HepG2 (cell line): ENCODE results near the gene DRD5. TPM values are rescaled to one million over a fixed set of nuclear protein-coding genes. Genes with fewer than 3 reads are reported as not detected.

ENCODE experiments used
- ATAC-seq: fragments of 200-7000 bp; cut with Tn5 transposase; 3 replicates; pipeline ENCODE4 v1.9.1; 2020; ENCODE audit warnings: mild to moderate bottlenecking, moderate library complexity
- BruUV-seq: library from RNA; stranded (reverse); fragments of 400-500 nt; replicated peaks from 2 replicates; lab custom pipeline; 2021; lab: Mats Ljungman, UMichigan
- CTCF ChIA-PET: fragments of 300-600 bp; formaldehyde crosslinking; extraction: SDS; loops from one replicate; lab custom pipeline; 2021; ENCODE audit warnings: low total read pairs, inconsistent platforms, low intra/inter-chr PET ratio; lab: Yijun Ruan, JAX
- POLR2A ChIA-PET: fragments of 350-600 bp; sonication (Branson Sonifier 250); formaldehyde crosslinking; loops from one replicate; lab custom pipeline; 2020; ENCODE audit warnings: antibody characterized with exemption, inconsistent platforms; lab: Yijun Ruan, JAX
- DNase-seq: peaks from one replicate; pipeline ENCODE4 v3.0.0-alpha.2; 2015; ENCODE audit warnings: low spot score
- FAIRE-seq: peaks from 3 replicates; lab custom pipeline; 2011; peaks lifted over from hg19 to GRCh38; lab: Jason Lieb, UNC
- H2AFZ ChIP-seq: one replicate; pipeline ENCODE4 v1.6.1; 2011; ENCODE audit warnings: low read length, inconsistent platforms
- H3K27ac ChIP-seq: fragments of 300-600 bp; 3 replicates; pipeline ENCODE4 v1.8.0; 2011; ENCODE audit warnings: mixed run types, mild to moderate bottlenecking, mixed read lengths, low read length, inconsistent platforms; ENCODE audit not compliant: insufficient read depth; ENCODE audit errors: extremely low read length
- H3K27me3 ChIP-seq, 2 experiments: fragments of 200-600 bp in 1 of 2; 2 replicates in 1 of 2; 3 replicates in 1 of 2; pipeline versions ENCODE4 v1.6.0 to v1.8.0; 2011; ENCODE audit warnings: low read length in 2 of 2, mild to moderate bottlenecking in 2 of 2, moderate library complexity in 2 of 2, inconsistent platforms in 1 of 2; ENCODE audit not compliant: insufficient read depth in 2 of 2, control insufficient read depth in 1 of 2
- H3K36me3 ChIP-seq, 2 experiments: fragments of 200-600 bp in 1 of 2; replicated peaks in 1 of 2; 2 replicates in 1 of 2; 3 replicates in 1 of 2; pipeline versions ENCODE4 v1.5.1 to v1.8.0; 2011; ENCODE audit warnings: low read length in 2 of 2, inconsistent platforms in 1 of 2; ENCODE audit not compliant: insufficient read depth in 2 of 2, control insufficient read depth in 1 of 2
- H3K4me1 ChIP-seq: 2 replicates; pipeline ENCODE4 v1.5.1; 2012; ENCODE audit warnings: low read length, inconsistent platforms; ENCODE audit not compliant: insufficient read depth
- H3K4me2 ChIP-seq: 2 replicates; pipeline ENCODE4 v1.6.0; 2011; ENCODE audit warnings: low read depth, low read length, inconsistent platforms
- H3K4me3 ChIP-seq, 3 experiments: fragments of 200-600 bp in 1 of 3; sonication (generic), shearing (Covaris generic) in 1 of 3; replicated peaks in 1 of 3; 2 replicates each; pipeline ENCODE4 v1.5.1; 2011 to 2016; ENCODE audit warnings: low read length in 3 of 3, inconsistent platforms in 2 of 3, low read depth in 2 of 3, mild to moderate bottlenecking in 2 of 3, control low read depth in 1 of 3, mixed read lengths in 1 of 3; ENCODE audit not compliant: insufficient read depth in 1 of 3
- H3K79me2 ChIP-seq: one replicate; pipeline ENCODE4 v1.6.1; 2011; ENCODE audit warnings: low read length, inconsistent platforms; ENCODE audit not compliant: insufficient read depth
- H3K9ac ChIP-seq: 2 replicates; pipeline ENCODE4 v1.6.0; 2011; ENCODE audit warnings: mild to moderate bottlenecking, low read depth, low read length, inconsistent platforms; ENCODE audit not compliant: insufficient read depth
- H3K9me3 ChIP-seq: 2 replicates; pipeline ENCODE4 v1.5.1; 2012; ENCODE audit warnings: mild to moderate bottlenecking, low read length
- H4K20me1 ChIP-seq: 2 replicates; pipeline ENCODE4 v1.6.0; 2011; ENCODE audit warnings: inconsistent platforms, mild to moderate bottlenecking, low read length, moderate library complexity; ENCODE audit not compliant: insufficient read depth
- KAT8 ChIP-seq: IDR thresholded peaks from 2 replicates; pipeline ENCODE4 v1.6.1; 2016; ENCODE audit warnings: missing genetic modification reagents, missing compliant biosample characterization
- KLF13 ChIP-seq: sonication (generic); formaldehyde crosslinking; IDR thresholded peaks from 2 replicates; pipeline ENCODE4 v1.4.0; 2020; ENCODE audit warnings: mild to moderate bottlenecking, missing genetic modification reagents
- KLF16 ChIP-seq, 2 experiments: sonication (generic) in 1 of 2; formaldehyde crosslinking in 1 of 2; IDR thresholded peaks; 2 replicates each; pipeline versions ENCODE4 v1.6.1 to v1.8.0; 2016 to 2023; ENCODE audit warnings: missing genetic modification reagents in 2 of 2, missing compliant biosample characterization in 1 of 2
- LBX2 ChIP-seq: sonication (generic); formaldehyde crosslinking; IDR thresholded peaks from 2 replicates; pipeline ENCODE4 v1.5.0; 2020; ENCODE audit warnings: missing genetic modification reagents, mild to moderate bottlenecking, borderline replicate concordance
- MIXL1 ChIP-seq: IDR thresholded peaks from 2 replicates; pipeline ENCODE4 v1.6.1; 2016
- RFXANK ChIP-seq: IDR thresholded peaks from 2 replicates; pipeline ENCODE4 v1.6.1; 2016
- SP5 ChIP-seq: IDR thresholded peaks from 2 replicates; pipeline ENCODE4 v1.6.1; 2016; ENCODE audit warnings: low read depth, borderline replicate concordance
- XBP1 ChIP-seq: sonication (generic); formaldehyde crosslinking; IDR thresholded peaks from 2 replicates; pipeline ENCODE4 v1.5.0; 2020; ENCODE audit warnings: missing genetic modification reagents
- ZBTB44 ChIP-seq: sonication (generic); formaldehyde crosslinking; IDR thresholded peaks from 2 replicates; pipeline ENCODE4 v1.4.0; 2020; ENCODE audit warnings: missing genetic modification reagents
- ZNF251 ChIP-seq: sonication (generic); formaldehyde crosslinking; IDR thresholded peaks from 2 replicates; pipeline ENCODE4 v1.9.0; 2021; ENCODE audit warnings: mild to moderate bottlenecking, missing genetic modification reagents
- ZNF292 ChIP-seq: sonication (generic); formaldehyde crosslinking; IDR thresholded peaks from 2 replicates; pipeline ENCODE4 v1.8.1; 2022; ENCODE audit warnings: mild to moderate bottlenecking, low read depth, missing genetic modification reagents, borderline replicate concordance
- ZNF382 ChIP-seq: sonication (generic); formaldehyde crosslinking; IDR thresholded peaks from 2 replicates; pipeline ENCODE4 v1.5.0; 2020; ENCODE audit warnings: missing genetic modification reagents, mild to moderate bottlenecking, borderline replicate concordance
- ZNF510 ChIP-seq: sonication (generic); formaldehyde crosslinking; IDR thresholded peaks from 2 replicates; pipeline ENCODE4 v1.4.0; 2020; ENCODE audit warnings: low read depth, mild to moderate bottlenecking, missing genetic modification reagents
- ZNF652 ChIP-seq: IDR thresholded peaks from 2 replicates; pipeline ENCODE4 v1.6.1; 2016; ENCODE audit warnings: low read depth, borderline replicate concordance
- WGBS: methylation state at CpG from one replicate; pipeline ENCODE4 v1.1.6; 2017; ENCODE audit warnings: low lambda C conversion rate; 5-methylcytosine and 5-hydroxymethylcytosine counted together
- in situ Hi-C: cut with HindIII; loops from 2 replicates; pipeline ENCODE4 v1.10.0; 2017; ENCODE audit warnings: low pct_unique_long_range_greater_than_20kb; ENCODE audit not compliant: extremely low pct_ligation_motif_present
- intact Hi-C: fragments of 100-400 bp; cut with micrococcal nuclease; formaldehyde crosslinking; loops from one replicate; pipeline ENCODE4 v1.10.0; 2022; ENCODE audit not compliant: unreplicated experiment
- polyA plus RNA-seq, 8 experiments: library from polyadenylated mRNA; depleted of rRNA in 3 of 8; stranded (reverse) in 7 of 8; unstranded in 1 of 8; fragments of >200 nt; fragmentation: Illumina TruSeq in 4 of 8; extraction: Trizol in 4 of 8; gene quantifications; 2 replicates each; pipeline versions ENCODE4 v1.2.1 to v1.2.3, GENCODE V29; 2011 to 2016; ENCODE audit warnings: low read depth in 4 of 8, missing spikeins in 1 of 8, mixed read lengths in 1 of 8; ENCODE audit not compliant: insufficient read depth in 1 of 8
- total RNA-seq, 5 experiments: library from RNA; depleted of rRNA; stranded (reverse); fragments of >200 nt; fragmentation: Illumina TruSeq; extraction: Trizol; gene quantifications; 2 replicates each; pipeline ENCODE4 v1.2.3, GENCODE V29; 2016; ENCODE audit warnings: low read depth in 1 of 5
- TF ChIP-seq, protein P1 (sequence below): IDR thresholded peaks from 2 replicates; pipeline ENCODE4 v1.6.1; 2016; ENCODE audit warnings: missing compliant biosample characterization, missing genetic modification reagents, borderline replicate concordance
- TF ChIP-seq, protein P2 (sequence below): IDR thresholded peaks from 2 replicates; pipeline ENCODE4 v1.6.1; 2016; ENCODE audit warnings: mild to moderate bottlenecking, missing biosample characterization, missing genetic modification reagents
- TF ChIP-seq, protein P3 (sequence below): sonication (generic); formaldehyde crosslinking; IDR thresholded peaks from 2 replicates; pipeline ENCODE4 v1.8.1; 2023; ENCODE audit warnings: mild to moderate bottlenecking, inconsistent platforms, moderate library complexity, missing genetic modification reagents, borderline replicate concordance

DRD5 gene
- total and polyA plus RNA-seq, 2 of the 13 experiments (the other 11 are each of a cell fraction or from before 2014, with no cell fraction given) = not detected

- TF ChIP-seq, protein P1, sequence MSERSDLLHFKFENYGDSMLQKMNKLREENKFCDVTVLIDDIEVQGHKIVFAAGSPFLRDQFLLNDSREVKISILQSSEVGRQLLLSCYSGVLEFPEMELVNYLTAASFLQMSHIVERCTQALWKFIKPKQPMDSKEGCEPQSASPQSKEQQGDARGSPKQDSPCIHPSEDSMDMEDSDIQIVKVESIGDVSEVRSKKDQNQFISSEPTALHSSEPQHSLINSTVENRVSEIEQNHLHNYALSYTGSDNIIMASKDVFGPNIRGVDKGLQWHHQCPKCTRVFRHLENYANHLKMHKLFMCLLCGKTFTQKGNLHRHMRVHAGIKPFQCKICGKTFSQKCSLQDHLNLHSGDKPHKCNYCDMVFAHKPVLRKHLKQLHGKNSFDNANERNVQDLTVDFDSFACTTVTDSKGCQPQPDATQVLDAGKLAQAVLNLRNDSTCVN (CRISPR knock-in tag) = no peak
- TF ChIP-seq ZNF652 (CRISPR knock-in tag) = no peak
- TF ChIP-seq, protein P2, sequence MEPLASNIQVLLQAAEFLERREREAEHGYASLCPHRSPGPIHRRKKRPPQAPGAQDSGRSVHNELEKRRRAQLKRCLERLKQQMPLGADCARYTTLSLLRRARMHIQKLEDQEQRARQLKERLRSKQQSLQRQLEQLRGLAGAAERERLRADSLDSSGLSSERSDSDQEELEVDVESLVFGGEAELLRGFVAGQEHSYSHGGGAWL (CRISPR knock-in tag) = no peak
- TF ChIP-seq ZNF510 (CRISPR knock-in tag) = no peak
- no peak for TF ChIP-seq ZBTB44 (CRISPR knock-in tag)
- TF ChIP-seq SP5 (CRISPR knock-in tag) = no peak
- no peak for TF ChIP-seq ZNF251
- TF ChIP-seq ZNF292 (CRISPR knock-in tag) = no peak
- TF ChIP-seq MIXL1 (CRISPR knock-in tag) = no peak
- TF ChIP-seq, all 625 proteins: peak for 0
These were observed 19.4 kb downstream of the DRD5 start (continued) for GRCh38 chr4:9800848-9801247.

DNA sequence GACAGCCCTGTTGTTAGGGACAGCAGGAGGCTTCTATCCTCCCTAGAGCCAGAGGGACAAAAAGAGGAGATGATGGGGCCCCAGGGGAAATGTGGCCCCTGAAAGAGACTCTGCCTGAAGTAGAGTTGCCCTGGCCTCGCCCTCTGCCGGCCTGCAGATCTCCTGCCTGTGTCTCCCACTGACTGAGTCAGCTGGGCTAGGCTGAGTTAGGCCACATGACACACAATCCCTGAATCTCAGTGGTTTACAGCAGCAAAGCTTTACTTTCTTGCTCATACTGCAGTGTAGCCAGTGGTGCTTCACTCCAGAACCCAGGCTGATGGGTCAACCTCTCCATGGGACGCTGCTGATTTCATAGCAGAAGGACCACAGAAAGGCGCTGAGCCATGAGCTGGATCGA is 23.5 kb downstream of the DRD5 start:
- WGBS = 97% methylated on average over 5 of the region's 5 CpGs
- no peak for ATAC-seq
- FAIRE-seq = no peak
- Histone ChIP-seq H3K9ac (no peak overlapping the region), H3K79me2 (no peaks in the 10 kb centered on the region), H3K4me2 (no peak overlapping the region), H3K4me3 (no peak overlapping the region), H3K27ac (no peak overlapping the region), H3K9me3 (no peaks in the 10 kb centered on the region), H3K27me3 (no peaks in the 10 kb centered on the region), H2AFZ (no peak overlapping the region), H3K36me3 (peaks cover 4 to 20% of the 10 kb centered on the region in 2 experiments), H3K4me1 (no peaks in the 10 kb centered on the region), H4K20me1 (no peaks in the 10 kb centered on the region)
- CTCF ChIA-PET = no interaction called here
- intact Hi-C loops (no loop called here), in situ Hi-C loops (no loop called here)
- no TSS peak for BruUV-seq
- DNase-seq = no peak
- POLR2A ChIA-PET = no interaction called here
- TF ChIP-seq XBP1 (CRISPR knock-in tag) (no peak), KLF13 (CRISPR knock-in tag) (no peak), LBX2 (CRISPR knock-in tag) (no peak), KLF16 (CRISPR knock-in tag; IDR thresholded peaks at IDR 0.05) (no peak), RFXANK (CRISPR knock-in tag) (no peak), ZNF382 (no peak), KAT8 (CRISPR knock-in tag) (no peak)
- TF ChIP-seq, protein P3, sequence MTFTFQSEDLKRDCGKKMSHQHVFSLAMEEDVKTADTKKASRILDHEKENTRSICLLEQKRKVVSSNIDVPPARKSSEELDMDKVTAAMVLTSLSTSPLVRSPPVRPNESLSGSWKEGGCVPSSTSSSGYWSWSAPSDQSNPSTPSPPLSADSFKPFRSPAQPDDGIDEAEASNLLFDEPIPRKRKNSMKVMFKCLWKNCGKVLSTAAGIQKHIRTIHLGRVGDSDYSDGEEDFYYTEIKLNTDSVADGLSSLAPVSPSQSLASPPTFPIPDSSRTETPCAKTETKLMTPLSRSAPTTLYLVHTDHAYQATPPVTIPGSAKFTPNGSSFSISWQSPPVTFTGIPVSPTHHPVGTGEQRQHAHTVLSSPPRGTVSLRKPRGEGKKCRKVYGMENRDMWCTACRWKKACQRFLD (CRISPR knock-in tag) = no peak
